ENCODE measurements around the gene FZD7. TPM values are rescaled to one million over a fixed set of nuclear protein-coding genes. Genes with fewer than 3 reads are reported as not detected.

Gene FZD7
- total and polyA plus RNA-seq, 10 of the 15 experiments (the other 5 are each of a cell fraction or from before 2014, with no cell fraction given), result 0.24 to 2.4 (median 0.75) TPM

DNA sequence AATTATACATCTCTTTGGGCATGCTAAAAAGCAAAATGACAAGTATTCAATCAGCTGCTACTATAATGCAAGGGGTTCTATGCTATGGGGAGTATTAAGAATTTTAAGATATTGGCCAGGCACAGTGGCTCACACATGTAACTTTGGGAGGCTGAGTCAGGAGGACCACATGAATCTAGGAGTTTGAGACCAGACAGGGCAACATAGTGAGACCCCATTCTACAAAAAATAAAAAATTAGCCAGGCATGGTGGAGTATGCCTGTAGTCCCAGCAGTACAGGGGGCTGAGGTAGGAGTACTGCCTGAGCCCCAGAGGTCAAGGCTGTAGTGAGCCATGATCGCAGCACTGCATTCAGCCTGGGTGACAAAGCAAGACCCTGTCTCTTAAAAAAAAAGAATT is 33.9 kb downstream of the FZD7 start:
- 46% methylated on average over 1 of the region's 1 CpG for WGBS (ENCODE audit: insufficient coverage, insufficient replicate concordance, low lambda C conversion rate, missing lambda C conversion rate)
- ChIA-PET SMC1A (ENCODE audit: uncharacterized antibody, unreplicated experiment) (no interaction called here), RAD21 (ENCODE audit: unreplicated experiment) (interaction anchor here (0.7 kb wide), 1 partner anchor 62 kb away, joined by 3 read pairs; no protein-coding TSS in a partner anchor), POLR2A (no interaction called here), CTCF (interaction anchor here (1.1 to 1.3 kb wide), 2 partner anchors 97 to 803 kb away, joined by 3 read pairs; no protein-coding TSS in a partner anchor)
- no peak overlapping the region for H3K4me2 ChIP-seq (ENCODE audit: control insufficient read depth, insufficient read depth)
- H3K9me3 ChIP-seq (replicated peaks; ENCODE audit: control insufficient read depth, insufficient read depth, low read length), result no peaks in the 10 kb centered on the region
- no peaks in the 10 kb centered on the region; a peak in 1 of 4 replicates for H3K27me3 ChIP-seq (replicated peaks in 1 of 2; ENCODE audit: control insufficient read depth in 2 of 2, insufficient read depth in 2 of 2, low read length in 1 of 2)
- FAIRE-seq (no peak), DNase-seq (ENCODE audit: low read depth, low spot score) (no peak), ATAC-seq (no peak)
- H3K4me1 ChIP-seq (ENCODE audit: control insufficient read depth, insufficient read depth, low read length), result 0 out of 2 replicates have a peak, but pooled peaks cover 2% of the 10 kb centered on the region
- intact Hi-C loops (cut with micrococcal nuclease; ENCODE audit: unreplicated experiment), result no loop called here
- no peak overlapping the region for H3K27ac ChIP-seq (ENCODE audit: control insufficient read depth, insufficient read depth)
- H3K79me2 ChIP-seq (ENCODE audit: control insufficient read depth, insufficient read depth, low read length), result no peaks in the 10 kb centered on the region
- no peaks in the 10 kb centered on the region for H4K20me1 ChIP-seq (ENCODE audit: control insufficient read depth, insufficient read depth)
- H3K9ac ChIP-seq (ENCODE audit: control insufficient read depth, insufficient read depth, low read length), result no peak overlapping the region
- TF ChIP-seq, protein P1, sequence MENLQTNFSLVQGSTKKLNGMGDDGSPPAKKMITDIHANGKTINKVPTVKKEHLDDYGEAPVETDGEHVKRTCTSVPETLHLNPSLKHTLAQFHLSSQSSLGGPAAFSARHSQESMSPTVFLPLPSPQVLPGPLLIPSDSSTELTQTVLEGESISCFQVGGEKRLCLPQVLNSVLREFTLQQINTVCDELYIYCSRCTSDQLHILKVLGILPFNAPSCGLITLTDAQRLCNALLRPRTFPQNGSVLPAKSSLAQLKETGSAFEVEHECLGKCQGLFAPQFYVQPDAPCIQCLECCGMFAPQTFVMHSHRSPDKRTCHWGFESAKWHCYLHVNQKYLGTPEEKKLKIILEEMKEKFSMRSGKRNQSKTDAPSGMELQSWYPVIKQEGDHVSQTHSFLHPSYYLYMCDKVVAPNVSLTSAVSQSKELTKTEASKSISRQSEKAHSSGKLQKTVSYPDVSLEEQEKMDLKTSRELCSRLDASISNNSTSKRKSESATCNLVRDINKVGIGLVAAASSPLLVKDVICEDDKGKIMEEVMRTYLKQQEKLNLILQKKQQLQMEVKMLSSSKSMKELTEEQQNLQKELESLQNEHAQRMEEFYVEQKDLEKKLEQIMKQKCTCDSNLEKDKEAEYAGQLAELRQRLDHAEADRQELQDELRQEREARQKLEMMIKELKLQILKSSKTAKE (IDR thresholded peaks at IDR 0.05; ENCODE audit: low read depth, poor library complexity, severe bottlenecking), result no peak
- H3K4me3 ChIP-seq, result no peak overlapping the region
- in situ Hi-C loops (cut with MboI), result no loop called here
- H3K36me3 ChIP-seq (ENCODE audit: control insufficient read depth in 2 of 2, insufficient read depth in 2 of 2, low read length in 1 of 2), result no peaks in the 10 kb centered on the region
- no peak overlapping the region for H2AFZ ChIP-seq (ENCODE audit: control insufficient read depth, low read depth, low read length)
- BruUV-seq (replicated peaks), result no TSS peak

DNA sequence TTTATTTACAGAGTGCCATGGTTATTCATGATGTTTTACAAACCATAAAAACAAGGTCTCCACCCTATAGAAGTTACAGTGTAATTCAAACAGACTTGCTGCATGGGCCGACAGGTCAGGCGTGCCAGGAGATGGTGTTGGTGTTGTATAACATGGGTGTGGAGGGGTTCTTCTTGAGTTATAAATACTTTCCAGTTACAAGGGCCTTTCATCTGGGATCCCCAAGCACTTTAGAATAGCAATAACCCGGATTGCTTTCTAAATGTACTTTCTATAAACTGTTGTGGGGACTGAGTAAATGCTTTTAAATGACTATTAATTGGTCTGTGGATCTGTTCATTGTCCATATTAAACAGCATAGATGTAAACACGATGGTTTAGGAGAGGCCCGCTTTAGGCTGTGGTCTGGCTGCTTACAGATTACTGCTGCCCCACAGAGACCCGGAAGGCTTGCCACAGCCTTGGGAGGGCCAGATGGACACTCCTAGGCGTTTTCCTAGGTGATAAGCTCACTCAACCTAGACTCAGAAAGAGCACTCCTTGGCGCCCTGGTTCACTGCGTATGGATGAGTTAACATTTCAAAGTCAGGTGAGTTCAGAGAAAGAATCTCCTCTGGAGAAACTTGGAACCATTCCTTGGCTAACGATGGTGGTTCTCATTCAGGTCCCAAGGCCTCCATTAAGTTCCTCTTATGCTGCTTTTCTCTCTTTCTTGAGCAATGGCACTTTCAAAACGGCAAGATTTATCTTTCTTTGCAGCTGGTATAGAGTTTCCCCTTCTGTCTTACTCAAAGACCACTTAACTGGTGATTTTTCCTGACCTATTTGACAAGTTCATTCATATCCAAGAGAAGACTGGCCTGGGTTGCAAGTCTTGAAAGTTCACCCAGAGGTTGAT is 35.8 kb downstream of the FZD7 start:
- H2AFZ ChIP-seq (ENCODE audit: control insufficient read depth, low read depth, low read length), result no peak overlapping the region
- no peak for TF ChIP-seq HDAC6 (IDR thresholded peaks at IDR 0.05; ENCODE audit: unreplicated experiment)
- no peak for TF ChIP-seq GABPA (IDR thresholded peaks at IDR 0.05; ENCODE audit: low read depth)
- TF ChIP-seq, protein P2, sequence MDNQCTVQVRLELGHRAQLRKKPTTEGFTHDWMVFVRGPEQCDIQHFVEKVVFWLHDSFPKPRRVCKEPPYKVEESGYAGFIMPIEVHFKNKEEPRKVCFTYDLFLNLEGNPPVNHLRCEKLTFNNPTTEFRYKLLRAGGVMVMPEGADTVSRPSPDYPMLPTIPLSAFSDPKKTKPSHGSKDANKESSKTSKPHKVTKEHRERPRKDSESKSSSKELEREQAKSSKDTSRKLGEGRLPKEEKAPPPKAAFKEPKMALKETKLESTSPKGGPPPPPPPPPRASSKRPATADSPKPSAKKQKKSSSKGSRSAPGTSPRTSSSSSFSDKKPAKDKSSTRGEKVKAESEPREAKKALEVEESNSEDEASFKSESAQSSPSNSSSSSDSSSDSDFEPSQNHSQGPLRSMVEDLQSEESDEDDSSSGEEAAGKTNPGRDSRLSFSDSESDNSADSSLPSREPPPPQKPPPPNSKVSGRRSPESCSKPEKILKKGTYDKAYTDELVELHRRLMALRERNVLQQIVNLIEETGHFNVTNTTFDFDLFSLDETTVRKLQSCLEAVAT (IDR thresholded peaks at IDR 0.05), result no peak
- TF ChIP-seq, protein P3, sequence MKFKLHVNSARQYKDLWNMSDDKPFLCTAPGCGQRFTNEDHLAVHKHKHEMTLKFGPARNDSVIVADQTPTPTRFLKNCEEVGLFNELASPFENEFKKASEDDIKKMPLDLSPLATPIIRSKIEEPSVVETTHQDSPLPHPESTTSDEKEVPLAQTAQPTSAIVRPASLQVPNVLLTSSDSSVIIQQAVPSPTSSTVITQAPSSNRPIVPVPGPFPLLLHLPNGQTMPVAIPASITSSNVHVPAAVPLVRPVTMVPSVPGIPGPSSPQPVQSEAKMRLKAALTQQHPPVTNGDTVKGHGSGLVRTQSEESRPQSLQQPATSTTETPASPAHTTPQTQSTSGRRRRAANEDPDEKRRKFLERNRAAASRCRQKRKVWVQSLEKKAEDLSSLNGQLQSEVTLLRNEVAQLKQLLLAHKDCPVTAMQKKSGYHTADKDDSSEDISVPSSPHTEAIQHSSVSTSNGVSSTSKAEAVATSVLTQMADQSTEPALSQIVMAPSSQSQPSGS (IDR thresholded peaks at IDR 0.05; ENCODE audit: low read length), result no peak

More for the DNA sequence above, 35.8 kb downstream of the FZD7 start:
- Histone ChIP-seq H3K27ac (ENCODE audit: control insufficient read depth, insufficient read depth) (no peak overlapping the region), H3K79me2 (ENCODE audit: control insufficient read depth, insufficient read depth, low read length) (no peaks in the 10 kb centered on the region), H3K4me1 (ENCODE audit: control insufficient read depth, insufficient read depth, low read length) (0 out of 2 replicates have a peak, but pooled peaks cover 2% of the 10 kb centered on the region), H3K36me3 (ENCODE audit: control insufficient read depth in 2 of 2, insufficient read depth in 2 of 2, low read length in 1 of 2) (no peaks in the 10 kb centered on the region), H3K9me3 (replicated peaks; ENCODE audit: control insufficient read depth, insufficient read depth, low read length) (no peaks in the 10 kb centered on the region), H3K27me3 (replicated peaks in 1 of 2; ENCODE audit: control insufficient read depth in 2 of 2, insufficient read depth in 2 of 2, low read length in 1 of 2) (peaks cover 0 to under 1% of the 10 kb centered on the region in 2 experiments; a peak in 1 of 4 replicates), H3K4me3 (no peak overlapping the region), H3K4me2 (ENCODE audit: control insufficient read depth, insufficient read depth) (no peak overlapping the region), H3K9ac (ENCODE audit: control insufficient read depth, insufficient read depth, low read length) (no peak overlapping the region), H4K20me1 (ENCODE audit: control insufficient read depth, insufficient read depth) (no peaks in the 10 kb centered on the region)
- ATAC-seq (no peak), FAIRE-seq (no peak), DNase-seq (ENCODE audit: low read depth, low spot score) (no peak)
- ChIA-PET POLR2A (interaction anchor here (0.5 kb wide), 1 partner anchor 12 kb away, joined by 6 read pairs; no protein-coding TSS in a partner anchor), RAD21 (ENCODE audit: unreplicated experiment) (no interaction called here), SMC1A (ENCODE audit: uncharacterized antibody, unreplicated experiment) (no interaction called here), CTCF (interaction anchor here (1.2 to 1.3 kb wide), 2 partner anchors 10 to 209 kb away, joined by 3 read pairs; no protein-coding TSS in a partner anchor)
- intact Hi-C loops (cut with micrococcal nuclease; ENCODE audit: unreplicated experiment) (no loop called here), in situ Hi-C loops (cut with MboI) (no loop called here)
- WGBS (ENCODE audit: insufficient coverage, insufficient replicate concordance, low lambda C conversion rate, missing lambda C conversion rate), result 43% methylated on average over 11 of the region's 11 CpGs
- no TSS peak for BruUV-seq (replicated peaks)

Measured in GM12878 (cell line).